ENCODE results near the gene PIP5K1C. TPM values are rescaled to one million over a fixed set of nuclear protein-coding genes. Genes with fewer than 3 reads are reported as not detected.

The PIP5K1C gene
- total RNA-seq, 1 experiment from 2014 or later = 35.5 TPM

GRCh38 chr19:3606174-3606689 is 94.0 kb downstream of the PIP5K1C start:
- no peak for DNase-seq (ENCODE audit: low spot score)
- POLR2A ChIA-PET (ENCODE audit: low non-redundant PET) = no interaction called here
- intact Hi-C loops (cut with micrococcal nuclease; ENCODE audit: unreplicated experiment) = no loop called here
- CTCF ChIA-PET = interaction anchor here (0.7 kb wide), 1 partner anchor 381 kb away, joined by 7 read pairs; no protein-coding TSS in a partner anchor
- peak overlapping the region; percentile 31 for H3K4me3 ChIP-seq (ENCODE audit: low read depth, low read length, poor library complexity, severe bottlenecking)
- no peak overlapping the region for H3K27ac ChIP-seq (ENCODE audit: low read depth, low read length, poor library complexity, severe bottlenecking)
- no TSS peak for BruUV-seq (replicated peaks)
- peaks cover 11% of the 10 kb centered on the region for H3K4me1 ChIP-seq (ENCODE audit: insufficient read depth, low read length, poor library complexity, severe bottlenecking)
- no peaks in the 10 kb centered on the region for H3K27me3 ChIP-seq (replicated peaks; ENCODE audit: insufficient read depth, low read depth, low read length, poor library complexity)
- H3K36me3 ChIP-seq (ENCODE audit: insufficient read depth, low read length, poor library complexity, severe bottlenecking) = no peaks in the 10 kb centered on the region
- no peak for TF ChIP-seq CTCF (conservative IDR thresholded peaks at IDR 0.05; ENCODE audit: low read depth, low read length)
- TF ChIP-seq EZH2 (IDR thresholded peaks at IDR 0.05; ENCODE audit: borderline replicate concordance, low read depth, low read length, poor library complexity, severe bottlenecking) = no peak
- no peaks in the 10 kb centered on the region for H3K9me3 ChIP-seq (ENCODE audit: low read depth, low read length, poor library complexity, severe bottlenecking)

GRCh38 chr19:3605770-3606169 is 94.5 kb downstream of the PIP5K1C start:
- no peaks in the 10 kb centered on the region for H3K27me3 ChIP-seq (replicated peaks; ENCODE audit: insufficient read depth, low read depth, low read length, poor library complexity)
- no peak overlapping the region for H3K27ac ChIP-seq (ENCODE audit: low read depth, low read length, poor library complexity, severe bottlenecking)
- peak overlapping the region; percentile 31 for H3K4me3 ChIP-seq (ENCODE audit: low read depth, low read length, poor library complexity, severe bottlenecking)
- no peak for TF ChIP-seq CTCF (conservative IDR thresholded peaks at IDR 0.05; ENCODE audit: low read depth, low read length)
- no peak for TF ChIP-seq EZH2 (IDR thresholded peaks at IDR 0.05; ENCODE audit: borderline replicate concordance, low read depth, low read length, poor library complexity, severe bottlenecking)
- intact Hi-C loops (cut with micrococcal nuclease; ENCODE audit: unreplicated experiment) = no loop called here
- ChIA-PET CTCF (interaction anchor here (0.7 kb wide), 1 partner anchor 382 kb away, joined by 7 read pairs; no protein-coding TSS in a partner anchor), POLR2A (ENCODE audit: low non-redundant PET) (no interaction called here)
- DNase-seq (ENCODE audit: low spot score) = no peak
- peaks cover 11% of the 10 kb centered on the region for H3K4me1 ChIP-seq (ENCODE audit: insufficient read depth, low read length, poor library complexity, severe bottlenecking)
- no TSS peak for BruUV-seq (replicated peaks)
- H3K36me3 ChIP-seq (ENCODE audit: insufficient read depth, low read length, poor library complexity, severe bottlenecking) = no peaks in the 10 kb centered on the region
- H3K9me3 ChIP-seq (ENCODE audit: low read depth, low read length, poor library complexity, severe bottlenecking) = no peaks in the 10 kb centered on the region

- no peak for DNase-seq (ENCODE audit: low spot score)
- BruUV-seq (replicated peaks) = no TSS peak
These were observed 94.9 kb downstream of the PIP5K1C start for GRCh38 chr19:3605361-3605760.

More at GRCh38 chr19:3605361-3605760, 94.9 kb downstream of the PIP5K1C start:
- POLR2A ChIA-PET (ENCODE audit: low non-redundant PET) = no interaction called here
- Histone ChIP-seq H3K4me3 (ENCODE audit: low read depth, low read length, poor library complexity, severe bottlenecking) (no peak overlapping the region), H3K27ac (ENCODE audit: low read depth, low read length, poor library complexity, severe bottlenecking) (no peak overlapping the region), H3K27me3 (replicated peaks; ENCODE audit: insufficient read depth, low read depth, low read length, poor library complexity) (no peaks in the 10 kb centered on the region), H3K4me1 (ENCODE audit: insufficient read depth, low read length, poor library complexity, severe bottlenecking) (peaks cover 11% of the 10 kb centered on the region), H3K36me3 (ENCODE audit: insufficient read depth, low read length, poor library complexity, severe bottlenecking) (no peaks in the 10 kb centered on the region), H3K9me3 (ENCODE audit: low read depth, low read length, poor library complexity, severe bottlenecking) (no peaks in the 10 kb centered on the region)
- no peak for TF ChIP-seq EZH2 (IDR thresholded peaks at IDR 0.05; ENCODE audit: borderline replicate concordance, low read depth, low read length, poor library complexity, severe bottlenecking)
- no peak for TF ChIP-seq CTCF (conservative IDR thresholded peaks at IDR 0.05; ENCODE audit: low read depth, low read length)
- CTCF ChIA-PET = no interaction called here
- intact Hi-C loops (cut with micrococcal nuclease; ENCODE audit: unreplicated experiment) = no loop called here
